Activated CD8-positive, alpha-beta memory T cell treated with anti-CD3 and anti-CD28 coated beads for 4 hours (primary cell): ENCODE data around the gene ZG16B.

Source experiments
- DNase-seq, 2 donors: peaks; one replicate each; pipeline ENCODE4 v3.0.0-alpha.2; 2020; ENCODE audit warnings: low read depth in 2 of 2

The ZG16B gene

DNA sequence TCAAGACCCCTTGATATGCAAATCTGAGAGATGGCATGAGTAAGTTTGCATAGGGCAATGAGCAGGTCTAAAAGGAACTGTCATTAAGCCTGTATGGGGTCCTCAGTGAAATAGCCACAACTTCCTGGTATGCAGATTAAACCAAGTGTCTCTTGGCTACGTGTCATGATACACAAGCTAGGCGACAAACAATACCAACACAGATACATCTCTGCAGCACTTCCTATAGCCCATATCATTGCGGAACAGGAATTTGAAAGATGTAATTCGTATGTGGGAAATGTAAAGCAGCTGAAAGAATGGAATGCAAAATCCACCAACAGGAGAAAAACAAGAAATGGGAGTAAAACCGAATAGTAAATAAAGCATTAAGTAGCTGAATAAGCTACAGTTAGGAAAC lies 15.0 kb downstream of the ZG16B start:
- DNase-seq = no peak

GRCh38 chr16:2846511-2847310 lies 16.6 kb downstream of the ZG16B start:
- no peak for DNase-seq

GRCh38 chr16:2848933-2849725 lies 19.0 kb downstream of the ZG16B start:
- DNase-seq = no peak

DNA sequence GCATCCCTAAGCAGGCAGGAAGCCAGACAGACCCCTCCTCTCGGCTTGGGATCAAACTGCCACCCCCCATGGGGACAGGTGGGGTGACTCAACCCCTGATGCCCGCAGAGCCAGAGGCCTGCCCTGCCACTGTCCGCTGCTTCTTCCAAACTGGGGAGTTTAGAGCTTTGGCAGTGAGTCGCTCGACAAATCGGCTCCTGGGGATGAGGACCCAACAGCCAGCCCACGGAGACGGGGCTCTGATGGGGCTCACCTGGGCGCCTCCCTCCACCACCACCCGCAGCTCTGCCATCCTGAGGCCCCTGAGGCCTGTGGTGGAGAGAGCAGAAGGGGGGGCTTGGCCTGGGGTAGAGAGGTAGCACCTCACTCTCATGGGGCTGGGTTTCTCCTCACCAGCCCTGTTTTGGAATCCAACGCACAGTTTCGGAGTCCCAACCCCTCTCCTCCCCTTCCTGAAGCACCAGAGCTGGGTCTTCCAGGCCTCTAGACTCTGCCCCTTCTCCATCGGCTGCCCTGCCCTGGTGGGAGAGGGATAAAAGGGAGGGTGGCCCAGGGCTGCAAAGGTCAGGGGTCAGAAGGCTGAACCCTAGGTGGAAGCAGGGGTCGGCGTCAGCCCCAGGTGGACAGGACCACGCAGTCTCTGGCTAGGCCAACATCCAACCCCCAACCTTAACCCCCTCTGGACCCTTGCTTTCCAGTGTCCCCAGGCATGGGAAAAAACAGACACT lies 22.1 kb downstream of the ZG16B start:
- no peak for DNase-seq

DNA sequence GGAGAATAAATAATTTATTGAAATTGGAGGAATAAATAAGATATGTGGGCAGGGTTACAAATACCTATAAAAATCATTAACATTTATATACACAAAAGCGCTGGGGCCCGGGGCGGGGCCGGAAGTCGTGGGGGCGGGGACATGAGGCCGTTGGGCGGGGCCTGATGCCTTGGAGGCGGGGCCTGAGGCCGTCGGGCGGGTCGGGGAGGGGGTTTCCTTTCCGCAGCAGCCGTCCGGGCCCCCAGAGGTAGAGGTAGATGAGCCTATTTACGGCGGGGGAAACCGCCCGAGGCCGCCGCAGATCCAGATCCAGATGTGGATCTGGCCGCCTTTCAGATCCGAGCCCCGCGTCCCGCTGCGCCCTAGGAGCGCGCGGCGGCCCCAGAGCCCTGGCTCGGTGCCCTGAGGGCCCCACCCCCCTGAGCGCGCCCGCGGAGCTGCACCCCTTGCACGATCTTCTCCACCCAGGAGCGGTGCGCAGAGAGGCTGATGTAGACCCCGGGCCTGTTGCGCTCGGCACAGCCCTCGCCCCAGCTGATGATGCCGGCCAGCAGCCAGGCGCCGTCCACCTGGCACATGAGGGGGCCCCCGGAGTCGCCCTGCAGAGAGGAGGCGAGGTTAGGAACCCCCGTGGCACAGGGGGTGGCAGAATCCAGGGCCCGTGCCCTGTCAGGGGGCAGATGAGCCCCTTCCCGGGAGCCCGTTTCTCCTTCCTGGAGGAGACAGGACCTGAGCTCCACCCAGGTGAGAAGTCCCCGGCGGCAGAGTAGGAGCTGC lies 22.8 kb downstream of the ZG16B start:
- DNase-seq = no peak

GRCh38 chr16:2853531-2854073 lies 23.5 kb downstream of the ZG16B start:
- DNase-seq = no peak

DNA sequence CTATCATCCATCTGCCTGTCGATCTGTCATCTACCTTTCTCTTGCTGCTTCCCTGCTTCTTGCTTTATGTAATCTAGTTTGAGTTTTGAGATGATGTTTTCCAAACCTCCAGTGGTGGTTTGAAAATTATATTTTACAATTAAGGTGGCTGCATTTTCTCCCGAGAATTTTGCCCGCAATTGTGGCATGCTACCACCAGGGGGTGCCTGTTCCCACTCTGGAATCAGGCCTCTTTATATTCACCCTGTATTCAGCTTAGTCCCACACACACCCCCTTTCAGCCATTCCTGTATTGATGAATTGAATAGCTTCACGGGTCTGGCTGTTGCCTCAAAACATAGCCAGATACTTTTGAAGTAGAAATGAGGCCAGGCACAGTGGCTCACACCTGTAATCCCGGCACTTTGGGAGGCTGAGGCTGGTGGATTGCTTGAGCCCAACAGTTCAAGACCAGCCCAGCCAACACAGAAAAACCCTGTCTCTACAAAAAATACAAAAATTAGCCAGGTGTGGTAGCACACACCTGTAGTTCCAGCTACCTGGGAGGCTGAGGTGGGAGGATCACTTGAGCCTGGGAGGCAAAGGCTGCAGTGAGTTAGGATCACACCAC lies 24.7 kb downstream of the ZG16B start:
- no peak for DNase-seq

DNA sequence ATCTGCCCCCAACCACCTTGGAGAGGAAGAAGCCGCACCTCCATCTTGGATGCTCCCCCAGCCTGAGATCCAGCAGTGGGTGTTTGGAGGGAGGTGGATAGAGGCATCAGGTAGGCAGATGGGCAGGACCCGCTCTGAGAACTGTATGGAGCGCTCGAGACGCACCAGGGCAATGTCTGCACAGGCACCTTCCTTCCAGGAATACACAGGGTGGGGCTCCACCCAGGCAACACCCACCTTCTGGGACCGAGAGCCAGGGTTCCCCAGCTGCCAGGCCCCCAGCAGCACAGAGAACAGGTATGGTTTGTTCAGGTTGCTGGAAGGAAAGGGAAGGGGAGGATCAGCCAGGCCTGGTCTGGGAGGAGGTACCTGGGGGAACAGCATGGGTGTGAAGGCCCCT lies 25.4 kb downstream of the ZG16B start:
- no peak for DNase-seq

- no peak for DNase-seq
Measured at GRCh38 chr16:2856061-2856670, 26.1 kb downstream of the ZG16B start.

DNA sequence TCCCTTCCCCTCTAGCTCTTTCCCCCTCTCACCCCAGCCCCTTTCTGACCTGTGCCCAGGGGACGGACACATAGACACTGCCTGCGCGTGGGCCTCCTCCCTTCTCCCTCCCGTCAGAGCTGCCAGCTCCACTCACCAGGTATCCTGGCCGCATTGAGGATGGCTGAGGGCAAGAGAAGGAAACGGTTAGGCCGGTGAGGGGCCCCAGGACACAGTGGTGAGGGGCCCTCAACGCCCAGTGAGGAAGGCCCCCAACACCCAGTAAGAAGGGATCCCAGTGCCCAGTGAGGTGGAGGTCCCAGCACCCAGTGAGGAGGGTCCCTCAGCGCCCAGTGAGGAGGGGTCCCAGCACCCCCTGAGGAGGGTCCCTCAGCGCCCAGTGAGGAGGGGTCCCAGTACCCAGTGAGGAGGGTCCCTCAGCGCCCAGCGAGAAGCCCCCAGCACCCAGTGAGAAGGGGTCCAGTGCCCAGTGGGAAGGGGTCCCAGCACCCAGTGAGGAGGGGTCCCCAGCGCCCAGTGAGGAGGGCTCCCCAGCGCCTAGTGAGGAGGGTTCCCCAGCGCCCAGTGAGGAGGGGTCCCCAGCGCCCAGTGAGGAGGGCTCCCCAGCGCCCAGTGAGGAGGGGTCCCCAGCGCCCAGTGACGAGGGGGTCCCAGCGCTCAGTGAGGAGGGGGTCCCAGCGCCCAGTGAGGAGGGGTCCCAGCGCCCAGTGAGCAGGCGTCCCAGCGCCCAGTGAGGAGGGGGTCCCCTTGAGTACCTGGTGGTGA lies 26.8 kb downstream of the ZG16B start:
- no peak for DNase-seq

DNA sequence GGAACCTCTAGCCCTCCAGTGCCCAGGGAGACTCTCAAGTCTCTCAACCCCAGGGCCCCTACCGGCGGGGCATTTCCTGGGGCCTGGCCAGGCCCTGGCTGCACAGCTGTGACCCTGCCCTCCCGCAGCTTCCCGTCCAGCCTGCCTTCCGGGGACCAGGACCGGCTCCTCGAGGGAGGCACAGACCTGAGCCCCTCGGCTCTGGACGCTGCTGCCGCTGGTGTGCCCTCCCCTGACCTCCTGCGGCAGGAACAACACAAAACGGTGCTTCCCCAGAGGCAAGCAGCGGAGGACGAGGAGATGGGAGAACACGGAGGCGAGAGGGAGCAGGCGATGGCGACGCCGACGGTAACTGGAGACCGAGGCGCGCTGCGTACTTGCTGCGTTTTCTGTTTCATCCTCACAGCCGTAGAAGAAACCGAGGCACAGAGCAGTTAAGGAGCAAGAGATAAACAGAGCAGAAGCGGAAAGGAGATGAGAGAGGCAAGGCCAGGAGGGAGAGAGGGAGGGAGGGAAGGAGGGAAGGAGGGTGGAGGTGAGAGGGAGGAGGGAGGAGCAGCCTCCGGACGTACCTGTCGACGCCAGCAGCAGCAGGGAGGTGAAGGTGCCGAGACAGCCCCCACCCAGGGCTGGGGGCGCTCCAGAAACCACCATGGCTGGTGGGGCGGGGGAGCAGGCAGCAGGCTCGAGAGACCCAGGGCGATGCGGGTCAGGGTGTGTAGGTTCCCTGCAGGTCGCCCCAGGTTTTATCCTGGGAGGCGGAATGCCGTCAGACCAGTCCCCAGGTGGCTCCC lies 27.5 kb downstream of the ZG16B start, which contains the start of gene PRSS22:
Gene PRSS22, minus strand, starts transcription at position 720 of the 794 bp plus-strand sequence. Its CDS starts 66 bp downstream, at position 654.
- no peak for DNase-seq

DNA sequence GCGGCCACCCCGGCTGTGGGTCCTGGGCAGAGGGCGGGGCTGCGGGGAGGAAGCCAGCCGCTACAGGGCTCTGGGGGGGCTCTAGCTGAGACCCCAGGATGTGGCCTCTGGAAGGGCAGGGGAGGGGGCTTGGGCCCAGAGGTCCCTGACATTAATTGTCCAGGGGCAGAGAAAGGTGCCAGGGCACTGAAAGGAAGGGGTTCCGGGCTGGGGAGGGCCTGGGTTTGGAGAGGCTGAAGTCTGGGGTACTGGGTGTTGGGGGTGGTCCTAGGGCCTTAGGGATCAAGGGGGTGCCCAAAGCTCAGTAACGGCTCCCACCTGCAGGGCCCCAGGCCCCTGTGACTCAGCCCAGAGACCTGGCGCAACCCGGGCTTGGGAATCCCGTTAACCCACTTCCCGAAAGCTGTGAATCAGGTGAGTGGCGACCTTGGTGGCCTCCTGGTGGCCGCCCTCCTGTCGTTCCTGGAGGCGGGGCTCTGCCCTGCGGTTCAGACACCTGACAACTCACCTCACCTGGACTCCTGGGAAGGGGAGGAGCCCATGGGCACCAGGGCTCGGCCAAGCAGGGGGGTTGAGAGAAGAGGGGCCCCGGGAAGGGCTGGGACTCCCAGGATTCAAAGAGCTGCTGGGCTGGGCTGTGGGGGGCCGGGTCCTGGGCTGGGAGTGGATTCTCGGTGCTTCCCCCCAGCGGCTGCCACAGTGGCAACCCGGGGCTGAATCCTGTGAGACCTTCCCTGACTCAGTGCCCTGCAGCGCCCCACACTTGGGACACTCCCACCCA lies 28.3 kb downstream of the ZG16B start:
- DNase-seq = no peak

DNA sequence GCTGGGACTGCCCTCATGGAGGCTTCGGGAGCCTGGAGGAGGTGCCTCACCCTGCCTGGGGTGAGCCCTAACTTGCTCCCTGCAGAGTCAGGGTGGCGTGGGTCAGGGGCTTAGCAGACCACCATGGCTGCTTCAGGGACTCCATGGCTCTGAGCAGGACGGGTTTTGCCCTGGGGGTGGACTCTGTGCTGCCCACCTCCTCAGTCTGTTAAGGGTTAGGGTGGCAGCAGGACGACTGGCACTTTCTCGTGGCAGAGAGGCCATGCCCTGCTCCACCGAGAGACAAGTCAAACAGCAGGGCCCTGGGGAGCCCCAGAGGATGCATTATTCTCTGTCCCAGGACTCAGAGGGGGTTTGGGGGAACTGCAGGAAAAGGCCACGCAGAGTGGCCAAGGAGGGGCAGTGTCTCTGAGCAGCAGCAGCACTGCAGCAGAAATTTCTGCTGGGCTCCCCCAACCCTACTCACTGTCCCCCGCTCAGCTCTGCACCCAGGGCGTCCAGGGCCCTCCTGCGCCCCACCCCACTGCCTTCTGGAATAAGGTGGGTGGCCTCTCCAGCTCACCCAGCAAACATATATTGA lies 29.7 kb downstream of the ZG16B start:
- DNase-seq = no peak

- no peak for DNase-seq
Measured at GRCh38 chr16:2860826-2861567, 30.9 kb downstream of the ZG16B start.

- no peak for DNase-seq
Measured at GRCh38 chr16:2865651-2866050, 35.5 kb downstream of the ZG16B start.

- no peak for DNase-seq
Measured at GRCh38 chr16:2866431-2866830, 36.3 kb downstream of the ZG16B start.

- DNase-seq = no peak
Measured at GRCh38 chr16:2867661-2867986, 37.5 kb downstream of the ZG16B start.
